Spleen (tissue), 11 donors: ENCODE measurements around the gene MGAT5. TPM values are rescaled to one million over a fixed set of nuclear protein-coding genes. Genes with fewer than 3 reads are reported as not detected.

ENCODE experiments used
- DNase-seq: peaks from one replicate; pipeline ENCODE4 v3.0.0-alpha.2; 2020
- H3K27ac ChIP-seq, 8 donors: fragments of 200-600 bp; sonication (generic) in 7 of 8; 1 replicate in 4 of 8; 2 replicates in 4 of 8; pipeline versions ENCODE4 v1.5.0 to v1.8.0; 2016 to 2021; ENCODE audit warnings: inconsistent platforms in 4 of 8, mild to moderate bottlenecking in 4 of 8, moderate library complexity in 1 of 8
- H3K27me3 ChIP-seq, 7 donors: fragments of 200-600 bp; sonication (generic) in 6 of 7; replicated peaks in 1 of 7; 1 replicate in 4 of 7; 2 replicates in 3 of 7; pipeline versions ENCODE4 v1.5.0 to v1.8.0; 2016 to 2021; ENCODE audit warnings: inconsistent platforms in 3 of 7, mild to moderate bottlenecking in 1 of 7
- H3K36me3 ChIP-seq, 6 donors: fragments of 200-600 bp; sonication (generic) in 5 of 6; 1 replicate in 4 of 6; 2 replicates in 2 of 6; pipeline versions ENCODE4 v1.5.0 to v1.8.0; 2016 to 2021; ENCODE audit warnings: inconsistent platforms in 2 of 6
- H3K4me1 ChIP-seq, 6 donors: fragments of 200-600 bp; sonication (generic) in 5 of 6; 1 replicate in 3 of 6; 2 replicates in 3 of 6; pipeline versions ENCODE4 v1.5.0 to v1.8.0; 2016 to 2021; ENCODE audit warnings: inconsistent platforms in 3 of 6
- H3K4me3 ChIP-seq, 8 donors: fragments of 200-600 bp; sonication (generic) in 7 of 8; 1 replicate in 4 of 8; 2 replicates in 4 of 8; pipeline versions ENCODE4 v1.5.0 to v1.8.0; 2016 to 2021; ENCODE audit warnings: inconsistent platforms in 4 of 8, mild to moderate bottlenecking in 4 of 8, moderate library complexity in 2 of 8
- H3K9me3 ChIP-seq, 8 donors: fragments of 200-600 bp; sonication (generic) in 7 of 8; 1 replicate in 4 of 8; 2 replicates in 4 of 8; pipeline versions ENCODE4 v1.5.0 to v1.8.0; 2016 to 2021; ENCODE audit warnings: inconsistent platforms in 4 of 8
- POLR2A ChIP-seq, 3 donors: fragments of 450-650 bp; IDR thresholded peaks; one replicate each; pipeline ENCODE4 v1.5.1; 2017; ENCODE audit warnings: antibody characterized with exemption in 3 of 3, mild to moderate bottlenecking in 1 of 3
- POLR2AphosphoS5 ChIP-seq, 3 donors: sonication (generic); formaldehyde crosslinking; IDR thresholded peaks; one replicate each; pipeline ENCODE4 v1.5.1; 2017; ENCODE audit warnings: antibody characterized with exemption in 3 of 3
- WGBS, 5 donors: extraction: QIAGEN DNeasy Blood & Tissue Kit in 3 of 5; methylation state at CpG; one replicate each; pipeline versions ENCODE4 v1.1.5 to v1.1.7; 2013 to 2018; 5-methylcytosine and 5-hydroxymethylcytosine counted together
- intact Hi-C: fragments of 100-400 bp; cut with DNase I; formaldehyde crosslinking; loops from one replicate; pipeline ENCODE4 v1.15.0; 2023; ENCODE audit warnings: low total_unique reads
- polyA plus RNA-seq, 3 donors: library from polyadenylated mRNA; stranded (reverse); fragments of 200-250 nt; gene quantifications; one replicate each; pipeline ENCODE4 v1.2.1, GENCODE V29; 2013
- total RNA-seq, 7 donors: library from RNA; depleted of rRNA in 3 of 7; stranded (reverse); fragments of >200 nt in 3 of 7; fragmentation: NEBNext Ultra II Directional in 4 of 7; extraction: Animal tissue kit (Norgen Biotek cat#: 25700) in 4 of 7; gene quantifications; one replicate each; pipeline versions ENCODE4 v1.1.0 to v1.2.1, GENCODE V29; 2016 to 2021
- TF ChIP-seq, protein P1 (sequence below), 11 experiments: fragments of 200-600 bp in 7 of 11; fragments of 450-650 bp in 4 of 11; sonication (generic) in 4 of 11; IDR thresholded peaks in 8 of 11; conservative IDR thresholded peaks in 3 of 11; 1 replicate in 7 of 11; 2 replicates in 4 of 11; pipeline versions ENCODE4 v1.4.0 to v1.8.0; 2016 to 2021; ENCODE audit warnings: antibody characterized with exemption in 11 of 11, inconsistent platforms in 4 of 11, mild to moderate bottlenecking in 1 of 11
- donor health status: healthy with polysubstance abuse.
- donor health status: DM: no; HTN: no; CAD: no; lungs with moderate emphysema.
- donor health status: DM: no; HTN: no; CAD: no.
- donor health status: Bipolar disorder and iron deficiency.
- donor health status: healthy.
- donor health status: DM: no; HTN: no; CAD: no.
- donor health status: DM: yes; HTN: yes; CAD: no.

MGAT5 gene
- total and polyA plus RNA-seq, 10 donors: 11.2 to 110 (median 91.9) TPM

DNA sequence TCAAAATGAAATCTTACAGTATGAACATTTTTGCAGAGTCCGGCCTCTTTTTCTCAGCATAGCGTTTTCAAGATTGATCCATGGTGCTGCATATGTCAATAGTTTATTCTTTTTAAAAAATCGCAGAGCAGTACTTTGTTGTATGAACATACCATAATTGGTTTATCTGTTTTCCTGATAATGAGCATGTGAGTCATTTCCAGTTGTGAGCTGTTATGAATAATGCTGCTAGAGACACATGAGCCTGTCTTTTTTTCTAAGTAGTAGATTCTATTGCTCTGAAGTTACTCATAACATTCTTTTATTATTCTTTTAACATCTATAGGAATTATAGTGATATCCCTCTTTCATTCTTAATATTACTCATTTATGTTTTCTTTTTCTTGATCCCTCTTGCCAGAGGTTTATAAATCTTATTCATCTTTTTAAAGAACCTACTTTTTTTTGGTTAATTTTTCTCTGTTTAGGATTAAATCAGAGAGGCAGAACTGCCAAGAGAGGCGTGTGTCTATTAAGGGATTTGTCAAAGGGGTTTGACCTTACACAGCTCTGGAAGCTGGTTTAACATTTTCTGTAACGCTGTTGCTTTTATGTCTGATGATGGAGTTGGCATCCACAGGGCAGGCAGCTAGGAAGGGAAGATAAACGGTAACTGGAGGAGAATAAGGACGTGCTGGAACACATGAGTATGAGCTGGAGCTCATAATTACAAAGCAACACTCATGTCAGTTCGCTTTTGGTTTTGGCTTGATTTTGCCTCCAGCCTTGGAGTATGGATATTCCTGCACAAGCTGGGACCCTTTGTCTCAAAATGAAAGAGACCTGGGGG is 47.4 kb downstream of the MGAT5 start:
- Histone ChIP-seq H3K27me3 (no peaks in the 10 kb centered on the region), H3K4me3 (no peak overlapping the region), H3K9me3 (no peaks in the 10 kb centered on the region), H3K4me1 (peaks cover 6 to 81% (median 40%) of the 10 kb centered on the region in 6 donors), H3K36me3 (peaks cover 0 to 6% (median 0%) of the 10 kb centered on the region in 6 donors), H3K27ac (peak overlapping the region in 1 of 8 donors; percentile 73)
- no peak for DNase-seq
- TF ChIP-seq POLR2A (IDR thresholded peaks at IDR 0.05) (no peak), POLR2AphosphoS5 (IDR thresholded peaks at IDR 0.05) (no peak)
- TF ChIP-seq, protein P1, sequence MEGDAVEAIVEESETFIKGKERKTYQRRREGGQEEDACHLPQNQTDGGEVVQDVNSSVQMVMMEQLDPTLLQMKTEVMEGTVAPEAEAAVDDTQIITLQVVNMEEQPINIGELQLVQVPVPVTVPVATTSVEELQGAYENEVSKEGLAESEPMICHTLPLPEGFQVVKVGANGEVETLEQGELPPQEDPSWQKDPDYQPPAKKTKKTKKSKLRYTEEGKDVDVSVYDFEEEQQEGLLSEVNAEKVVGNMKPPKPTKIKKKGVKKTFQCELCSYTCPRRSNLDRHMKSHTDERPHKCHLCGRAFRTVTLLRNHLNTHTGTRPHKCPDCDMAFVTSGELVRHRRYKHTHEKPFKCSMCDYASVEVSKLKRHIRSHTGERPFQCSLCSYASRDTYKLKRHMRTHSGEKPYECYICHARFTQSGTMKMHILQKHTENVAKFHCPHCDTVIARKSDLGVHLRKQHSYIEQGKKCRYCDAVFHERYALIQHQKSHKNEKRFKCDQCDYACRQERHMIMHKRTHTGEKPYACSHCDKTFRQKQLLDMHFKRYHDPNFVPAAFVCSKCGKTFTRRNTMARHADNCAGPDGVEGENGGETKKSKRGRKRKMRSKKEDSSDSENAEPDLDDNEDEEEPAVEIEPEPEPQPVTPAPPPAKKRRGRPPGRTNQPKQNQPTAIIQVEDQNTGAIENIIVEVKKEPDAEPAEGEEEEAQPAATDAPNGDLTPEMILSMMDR (IDR thresholded peaks at IDR 0.05 in 8 of 11, conservative IDR thresholded peaks at IDR 0.05 in 3 of 11): no peak
- intact Hi-C loops: no loop called here
- 72 to 81% (median 76%) methylated on average over 8 of the region's 8 CpGs for WGBS, 5 donors

DNA sequence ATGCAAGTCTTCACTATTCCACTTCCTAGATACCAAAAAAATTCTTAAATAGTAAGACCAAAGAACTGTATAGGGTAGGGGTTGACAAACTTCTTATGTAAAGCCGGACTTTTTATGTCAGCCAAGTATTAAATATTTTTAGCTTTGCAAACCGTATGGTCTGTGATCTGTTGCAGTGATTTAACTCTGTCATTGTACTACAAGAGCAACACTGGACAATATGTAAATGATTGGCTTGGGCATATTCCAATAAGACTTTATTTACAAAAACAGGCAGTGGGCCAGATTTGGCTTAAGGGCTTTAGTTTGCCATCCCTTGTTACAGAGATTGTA is 48.0 kb downstream of the MGAT5 start:
- DNase-seq: no peak
- Histone ChIP-seq H3K9me3 (no peaks in the 10 kb centered on the region), H3K4me3 (no peak overlapping the region), H3K27me3 (no peaks in the 10 kb centered on the region), H3K27ac (peak overlapping the region in 1 of 8 donors; percentile 73), H3K36me3 (peaks cover 0 to 6% (median 0%) of the 10 kb centered on the region in 6 donors), H3K4me1 (peaks cover 0 to 81% (median 40%) of the 10 kb centered on the region in 6 donors)
- WGBS, 5 donors: 77 to 87% (median 85%) methylated on average over 2 of the region's 2 CpGs
- intact Hi-C loops: no loop called here
- TF ChIP-seq POLR2A (IDR thresholded peaks at IDR 0.05) (no peak), POLR2AphosphoS5 (IDR thresholded peaks at IDR 0.05) (no peak)
- TF ChIP-seq, protein P1 (IDR thresholded peaks at IDR 0.05 in 8 of 11, conservative IDR thresholded peaks at IDR 0.05 in 3 of 11): no peak

DNA sequence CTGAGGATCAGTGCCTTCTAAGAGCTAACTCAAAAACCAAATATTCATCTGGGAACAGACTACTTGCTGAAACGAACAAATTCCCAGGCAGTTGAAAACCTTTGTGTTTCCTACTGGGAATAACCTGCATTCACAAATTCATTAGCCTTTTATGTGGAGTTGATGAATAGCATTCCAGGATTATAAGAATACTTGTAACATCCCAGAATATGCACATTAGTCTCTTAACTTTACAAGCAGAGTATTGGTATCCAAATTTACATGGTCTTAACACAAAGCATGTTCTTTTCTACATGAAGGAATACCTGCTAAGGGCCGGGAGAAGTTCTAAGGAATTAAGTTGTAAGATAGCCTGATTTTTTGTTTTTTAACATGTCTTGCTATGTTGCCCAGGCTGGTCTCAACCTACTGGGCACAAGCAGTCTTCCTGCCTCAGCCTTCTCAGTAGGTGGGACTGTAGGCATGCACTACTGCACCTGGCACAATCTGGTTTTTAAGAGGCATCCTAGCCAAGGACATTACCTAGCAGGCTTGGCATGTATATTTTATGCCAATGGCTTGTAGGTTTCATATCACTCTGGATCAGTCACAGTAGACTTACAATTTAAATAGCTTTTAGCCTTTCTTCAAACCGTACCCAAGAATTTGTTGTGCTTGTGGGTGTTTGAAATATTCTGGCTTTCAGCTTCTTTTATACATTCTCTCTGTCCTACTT is 50.7 kb downstream of the MGAT5 start:
- H3K4me3 ChIP-seq: no peak overlapping the region
- WGBS, 5 donors: 64 to 97% (median 64%) methylated on average over 3 of the region's 3 CpGs
- peaks cover 0 to 10% (median 0%) of the 10 kb centered on the region in 6 donors for H3K36me3 ChIP-seq
- H3K27me3 ChIP-seq: no peaks in the 10 kb centered on the region
- peaks cover 0 to 7% (median 0%) of the 10 kb centered on the region in 8 donors for H3K9me3 ChIP-seq
- TF ChIP-seq POLR2A (IDR thresholded peaks at IDR 0.05): no peak
- TF ChIP-seq, protein P1 (IDR thresholded peaks at IDR 0.05 in 8 of 11, conservative IDR thresholded peaks at IDR 0.05 in 3 of 11): no peak
- TF ChIP-seq POLR2AphosphoS5 (IDR thresholded peaks at IDR 0.05): peak in 1 of 3 donors; percentile 34
- DNase-seq: no peak
- peak overlapping the region in 1 of 8 donors; percentile 3 for H3K27ac ChIP-seq
- intact Hi-C loops: no loop called here
- H3K4me1 ChIP-seq: peaks cover 0 to 88% (median 49%) of the 10 kb centered on the region in 6 donors

DNA sequence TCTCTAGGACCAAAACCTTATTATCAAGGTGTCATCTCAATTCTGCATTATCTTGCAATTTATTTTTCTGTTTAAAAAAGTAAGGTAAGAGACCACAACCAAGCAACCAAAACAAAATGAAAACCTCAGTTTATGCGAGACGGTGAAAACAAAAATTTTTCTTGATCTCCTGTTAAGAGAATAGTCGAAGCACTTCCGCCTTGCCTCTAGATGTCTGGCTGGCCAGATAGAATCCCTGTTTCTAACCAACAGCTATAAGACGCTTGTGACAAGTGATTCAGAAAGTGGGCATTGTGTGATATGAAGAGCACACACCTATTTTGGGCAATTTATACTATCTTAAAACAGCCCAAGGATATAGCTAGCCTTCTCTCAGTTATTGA is 51.2 kb downstream of the MGAT5 start:
- Histone ChIP-seq H3K4me1 (peaks cover 0 to 87% (median 53%) of the 10 kb centered on the region in 6 donors), H3K27me3 (no peaks in the 10 kb centered on the region), H3K9me3 (peaks cover 0 to 7% (median 0%) of the 10 kb centered on the region in 8 donors), H3K27ac (peak overlapping the region in 1 of 8 donors; percentile 6), H3K4me3 (no peak overlapping the region), H3K36me3 (peaks cover 0 to 12% (median 0%) of the 10 kb centered on the region in 6 donors)
- intact Hi-C loops: no loop called here
- DNase-seq: no peak
- TF ChIP-seq, protein P1 (IDR thresholded peaks at IDR 0.05 in 8 of 11, conservative IDR thresholded peaks at IDR 0.05 in 3 of 11): no peak
- TF ChIP-seq POLR2AphosphoS5 (IDR thresholded peaks at IDR 0.05) (no peak), POLR2A (IDR thresholded peaks at IDR 0.05) (no peak)
- WGBS, 5 donors: 84 to 91% (median 91%) methylated on average over 5 of the region's 5 CpGs
